Sigmoid colon (tissue), 7 donors: Measurements from ENCODE around the gene MGMT. TPM values are rescaled to one million over a fixed set of nuclear protein-coding genes. Genes with fewer than 3 reads are reported as not detected.

ENCODE experiments used
- DNase-seq: peaks from one replicate; pipeline ENCODE4 v3.0.0-alpha.2; 2019
- H3K27ac ChIP-seq, 4 donors: fragments of 200-600 bp; sonication (generic); one replicate each; pipeline ENCODE4 v1.5.1; 2016 to 2019; ENCODE audit warnings: mild to moderate bottlenecking in 1 of 4
- H3K27me3 ChIP-seq, 3 donors: fragments of 200-600 bp; sonication (generic); one replicate each; pipeline ENCODE4 v1.5.1; 2019; ENCODE audit warnings: mild to moderate bottlenecking in 1 of 3
- H3K36me3 ChIP-seq, 4 donors: fragments of 200-600 bp; sonication (generic); one replicate each; pipeline ENCODE4 v1.5.1; 2016 to 2019
- H3K4me1 ChIP-seq, 4 donors: fragments of 200-600 bp; sonication (generic); one replicate each; pipeline ENCODE4 v1.5.1; 2017 to 2019
- H3K4me3 ChIP-seq, 4 donors: fragments of 200-600 bp; sonication (generic); one replicate each; pipeline ENCODE4 v1.5.1; 2017 to 2019; ENCODE audit warnings: mild to moderate bottlenecking in 2 of 4, moderate library complexity in 1 of 4
- H3K9me3 ChIP-seq, 4 donors: fragments of 200-600 bp in 3 of 4; sonication (generic) in 3 of 4; one replicate each; pipeline versions ENCODE4 v1.5.1 to v1.6.1; 2013 to 2019
- EP300 ChIP-seq, 4 donors: sonication (generic); formaldehyde crosslinking; IDR thresholded peaks; one replicate each; pipeline ENCODE4 v1.6.1; 2017; ENCODE audit warnings: antibody characterized with exemption in 4 of 4
- POLR2A ChIP-seq, 2 donors: fragments of 450-650 bp; IDR thresholded peaks; one replicate each; pipeline ENCODE4 v1.6.1; 2016; ENCODE audit warnings: antibody characterized with exemption in 2 of 2, mild to moderate bottlenecking in 2 of 2, moderate library complexity in 2 of 2
- POLR2AphosphoS5 ChIP-seq, 4 donors: sonication (generic); formaldehyde crosslinking; IDR thresholded peaks; one replicate each; pipeline ENCODE4 v1.6.1; 2017; ENCODE audit warnings: antibody characterized with exemption in 4 of 4
- WGBS, 2 donors: extraction: QIAGEN DNeasy Blood & Tissue Kit; methylation state at CpG; one replicate each; pipeline ENCODE4 v1.1.7; 2013; 5-methylcytosine and 5-hydroxymethylcytosine counted together
- intact Hi-C: fragments of 100-400 bp; cut with DNase I; formaldehyde crosslinking; loops from one replicate; pipeline ENCODE4 v1.15.1; 2023
- polyA plus RNA-seq, 3 donors: library from polyadenylated mRNA; stranded (reverse); fragments of 200-250 nt; gene quantifications; one replicate each; pipeline ENCODE4 v1.2.3, GENCODE V29; 2013
- total RNA-seq, 4 donors: library from RNA; depleted of rRNA; stranded (reverse); fragments of >200 nt; gene quantifications; one replicate each; pipeline ENCODE4 v1.1.0, GENCODE V29; 2016
- TF ChIP-seq, protein P1 (sequence below), 4 experiments: fragments of 450-650 bp in 3 of 4; fragments of 200-600 bp in 1 of 4; IDR thresholded peaks; one replicate each; pipeline ENCODE4 v1.5.1; 2016 to 2019; ENCODE audit warnings: antibody characterized with exemption in 4 of 4, mild to moderate bottlenecking in 3 of 4, moderate library complexity in 2 of 4
- donor health status: healthy with polysubstance abuse.
- donor health status: Bipolar disorder and iron deficiency.
- donor health status: healthy.

Gene MGMT
- total and polyA plus RNA-seq, 7 donors = 7.2 to 40.3 (median 24.3) TPM

DNA sequence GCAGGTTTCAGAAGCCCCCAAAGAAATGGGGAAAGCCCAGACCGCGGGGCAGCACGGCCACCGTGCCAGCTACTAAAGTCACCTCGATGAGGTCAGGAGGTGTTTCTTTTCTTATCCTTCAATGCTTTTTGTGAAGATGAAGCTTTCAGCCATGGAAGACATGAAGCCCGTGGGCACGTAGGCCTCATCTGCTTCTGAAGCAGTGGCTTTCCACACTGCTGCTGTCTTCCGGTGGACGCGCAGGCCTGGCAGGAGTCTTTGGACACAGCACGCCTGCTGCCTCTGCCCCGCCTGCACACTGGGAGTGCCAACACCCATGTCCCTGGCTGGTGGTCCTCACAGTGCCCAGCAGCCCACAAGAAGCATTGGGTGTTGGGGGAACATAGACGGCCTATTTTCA is 311.5 kb downstream of the MGMT start:
- intact Hi-C loops = no loop called here
- no peak overlapping the region for H3K4me3 ChIP-seq
- DNase-seq = no peak
- WGBS, 2 donors = 96 to 97% methylated on average over 13 of the region's 13 CpGs
- H3K27ac ChIP-seq = no peak overlapping the region
- H3K9me3 ChIP-seq = no peaks in the 10 kb centered on the region
- H3K36me3 ChIP-seq = no peaks in the 10 kb centered on the region
- H3K4me1 ChIP-seq = no peaks in the 10 kb centered on the region
- no peaks in the 10 kb centered on the region for H3K27me3 ChIP-seq
- TF ChIP-seq POLR2AphosphoS5 (IDR thresholded peaks at IDR 0.05) (no peak), EP300 (IDR thresholded peaks at IDR 0.05) (no peak), POLR2A (IDR thresholded peaks at IDR 0.05) (no peak)
- TF ChIP-seq, protein P1, sequence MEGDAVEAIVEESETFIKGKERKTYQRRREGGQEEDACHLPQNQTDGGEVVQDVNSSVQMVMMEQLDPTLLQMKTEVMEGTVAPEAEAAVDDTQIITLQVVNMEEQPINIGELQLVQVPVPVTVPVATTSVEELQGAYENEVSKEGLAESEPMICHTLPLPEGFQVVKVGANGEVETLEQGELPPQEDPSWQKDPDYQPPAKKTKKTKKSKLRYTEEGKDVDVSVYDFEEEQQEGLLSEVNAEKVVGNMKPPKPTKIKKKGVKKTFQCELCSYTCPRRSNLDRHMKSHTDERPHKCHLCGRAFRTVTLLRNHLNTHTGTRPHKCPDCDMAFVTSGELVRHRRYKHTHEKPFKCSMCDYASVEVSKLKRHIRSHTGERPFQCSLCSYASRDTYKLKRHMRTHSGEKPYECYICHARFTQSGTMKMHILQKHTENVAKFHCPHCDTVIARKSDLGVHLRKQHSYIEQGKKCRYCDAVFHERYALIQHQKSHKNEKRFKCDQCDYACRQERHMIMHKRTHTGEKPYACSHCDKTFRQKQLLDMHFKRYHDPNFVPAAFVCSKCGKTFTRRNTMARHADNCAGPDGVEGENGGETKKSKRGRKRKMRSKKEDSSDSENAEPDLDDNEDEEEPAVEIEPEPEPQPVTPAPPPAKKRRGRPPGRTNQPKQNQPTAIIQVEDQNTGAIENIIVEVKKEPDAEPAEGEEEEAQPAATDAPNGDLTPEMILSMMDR (IDR thresholded peaks at IDR 0.05) = no peak

DNA sequence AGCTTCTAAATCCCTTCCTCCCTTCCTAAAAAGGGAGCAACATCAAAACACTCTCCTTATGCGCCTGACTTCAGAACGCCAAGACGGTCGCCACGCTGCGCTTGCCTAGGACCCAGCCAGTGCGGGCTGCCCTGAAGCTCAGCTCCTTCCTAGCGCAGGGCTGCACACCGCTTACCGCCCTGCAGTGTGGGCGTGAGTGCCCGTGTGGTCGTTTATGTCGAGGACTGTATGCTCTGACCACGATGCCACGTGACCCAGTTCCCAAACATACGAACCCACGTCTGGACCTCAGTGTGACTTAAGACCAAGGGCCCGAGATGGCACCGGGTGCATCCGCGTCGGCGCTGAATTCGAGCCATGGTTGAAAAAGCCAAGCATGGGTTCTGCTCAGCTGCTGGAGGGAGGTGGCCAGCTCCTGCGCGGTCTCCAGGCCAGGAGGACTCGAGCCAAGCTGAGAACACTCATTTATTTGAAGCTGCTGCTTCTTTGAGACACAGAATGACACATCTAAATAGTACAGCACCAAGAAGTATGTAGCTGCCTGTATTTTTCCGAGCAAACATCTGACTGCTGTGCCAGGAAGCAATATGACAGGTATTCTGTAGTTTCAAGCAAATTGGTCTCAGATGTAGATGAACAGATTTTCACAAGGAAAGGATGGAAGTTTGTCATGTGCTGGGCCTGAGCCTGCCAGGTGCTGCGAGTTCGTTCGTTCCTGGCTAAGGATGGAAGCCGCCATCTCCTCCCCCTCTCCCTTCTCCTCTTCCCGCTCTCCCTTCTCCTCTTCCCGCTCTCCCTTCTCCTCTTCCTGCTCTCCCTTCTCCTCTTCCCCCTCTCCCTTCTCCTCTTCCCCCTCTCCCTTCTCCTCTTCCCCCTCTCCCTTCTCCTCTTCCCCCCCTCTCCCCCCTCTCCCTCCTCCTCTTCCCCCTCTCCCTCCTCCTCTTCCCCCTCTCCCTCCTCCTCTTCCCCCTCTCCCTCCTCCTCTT is 312.4 kb downstream of the MGMT start:
- Histone ChIP-seq H3K4me1 (no peaks in the 10 kb centered on the region), H3K27ac (no peak overlapping the region), H3K4me3 (no peak overlapping the region), H3K27me3 (no peaks in the 10 kb centered on the region), H3K36me3 (no peaks in the 10 kb centered on the region), H3K9me3 (no peaks in the 10 kb centered on the region)
- WGBS, 2 donors = 89 to 92% methylated on average over 35 of the region's 35 CpGs
- intact Hi-C loops = no loop called here
- peak; percentile 33 for DNase-seq
- no peak for TF ChIP-seq EP300 (IDR thresholded peaks at IDR 0.05)
- TF ChIP-seq POLR2AphosphoS5 (IDR thresholded peaks at IDR 0.05) = no peak
- TF ChIP-seq, protein P1 (IDR thresholded peaks at IDR 0.05) = no peak
- no peak for TF ChIP-seq POLR2A (IDR thresholded peaks at IDR 0.05)

DNA sequence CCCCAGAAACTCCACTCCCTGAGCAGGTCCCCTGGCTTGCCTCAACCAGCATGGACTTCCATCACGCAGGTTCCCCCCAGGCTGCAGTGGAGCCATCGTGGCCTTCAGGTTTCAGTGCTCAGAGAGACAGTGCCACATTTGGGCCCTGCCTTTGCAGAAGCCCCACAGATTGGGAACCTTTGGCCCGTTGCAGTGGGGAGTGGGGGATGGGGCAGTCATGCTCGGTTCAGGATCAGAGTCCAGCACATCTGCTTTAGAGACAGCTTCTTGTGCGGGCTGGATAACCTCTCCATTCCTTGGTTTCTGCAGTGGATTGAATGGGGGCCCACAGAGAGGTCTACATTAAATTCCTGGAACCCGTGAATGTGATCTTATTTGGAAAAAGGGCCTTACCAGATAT is 313.2 kb downstream of the MGMT start:
- Histone ChIP-seq H3K27ac (no peak overlapping the region), H3K4me3 (no peak overlapping the region), H3K36me3 (no peaks in the 10 kb centered on the region), H3K4me1 (no peaks in the 10 kb centered on the region), H3K27me3 (no peaks in the 10 kb centered on the region), H3K9me3 (no peaks in the 10 kb centered on the region)
- TF ChIP-seq EP300 (IDR thresholded peaks at IDR 0.05) (no peak), POLR2A (IDR thresholded peaks at IDR 0.05) (no peak), POLR2AphosphoS5 (IDR thresholded peaks at IDR 0.05) (no peak)
- TF ChIP-seq, protein P1 (IDR thresholded peaks at IDR 0.05) = no peak
- WGBS, 2 donors = 80 to 85% methylated on average over 6 of the region's 6 CpGs
- DNase-seq = peak; percentile 35
- intact Hi-C loops = no loop called here

DNA sequence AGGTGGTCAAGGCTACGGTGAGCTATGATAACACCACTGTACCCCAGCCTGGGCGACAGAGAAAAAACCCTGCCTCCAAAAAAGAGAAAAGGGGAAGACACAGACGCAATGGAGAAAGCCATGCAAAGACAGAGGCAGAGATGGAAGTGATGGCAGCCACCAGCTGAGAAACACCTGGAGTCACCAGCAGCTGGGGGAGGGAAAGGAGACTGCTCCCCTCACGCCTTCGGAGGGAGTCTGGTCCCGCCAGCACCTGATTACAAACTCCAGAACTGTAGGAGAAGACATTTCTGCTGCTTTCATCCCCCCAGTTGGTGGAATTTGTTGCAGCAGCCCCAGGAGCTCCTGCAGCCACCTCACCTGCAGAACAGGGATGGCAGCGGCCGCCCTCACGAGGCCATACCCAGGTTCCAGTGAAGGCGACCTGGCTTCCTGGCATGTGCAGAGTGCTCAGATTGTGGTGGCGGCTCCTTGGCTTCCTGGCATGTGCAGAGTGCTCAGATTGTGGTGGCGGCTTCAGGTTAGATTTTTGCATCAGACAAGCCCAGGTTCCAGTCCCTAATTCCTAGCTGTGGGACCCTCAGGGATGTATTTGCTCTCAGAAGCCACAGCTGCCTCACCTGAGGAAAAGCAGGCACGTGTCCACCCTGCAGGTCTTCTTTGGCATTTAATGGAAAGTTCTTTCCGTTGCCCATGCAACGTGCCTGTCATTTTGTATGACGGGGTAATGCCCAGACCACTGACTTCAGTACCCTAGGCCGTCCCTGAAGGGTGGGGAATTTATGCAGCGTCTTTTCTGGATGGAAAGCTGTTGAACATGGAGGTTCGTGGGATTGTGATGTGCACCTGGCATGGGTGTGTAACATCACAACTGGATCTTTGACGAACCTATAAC is 314.1 kb downstream of the MGMT start:
- TF ChIP-seq, protein P1 (IDR thresholded peaks at IDR 0.05) = no peak
- TF ChIP-seq POLR2A (IDR thresholded peaks at IDR 0.05) = no peak
- no peak for TF ChIP-seq POLR2AphosphoS5 (IDR thresholded peaks at IDR 0.05)
- TF ChIP-seq EP300 (IDR thresholded peaks at IDR 0.05) = no peak
- 93 to 94% methylated on average over 20 of the region's 20 CpGs for WGBS, 2 donors
- H3K27me3 ChIP-seq = no peaks in the 10 kb centered on the region
- peak; percentile 34 for DNase-seq
- no peaks in the 10 kb centered on the region for H3K4me1 ChIP-seq
- no peaks in the 10 kb centered on the region for H3K9me3 ChIP-seq
- no peak overlapping the region for H3K27ac ChIP-seq
- no peak overlapping the region for H3K4me3 ChIP-seq
- H3K36me3 ChIP-seq = no peaks in the 10 kb centered on the region
- intact Hi-C loops = no loop called here
